NCI-H2081 (cell line): ENCODE measurements around the gene COMMD10.
"Not testable (repeated sequence)": the region's sequence is repeated elsewhere in the genome, so short reads cannot be mapped to it uniquely, and the experiment has no call there.

Experiments used
- DNase-seq, 2 experiments: peaks; one replicate each; lab custom pipeline; 2025; lab: John Stamatoyannopoulos, UW

The COMMD10 gene

DNA sequence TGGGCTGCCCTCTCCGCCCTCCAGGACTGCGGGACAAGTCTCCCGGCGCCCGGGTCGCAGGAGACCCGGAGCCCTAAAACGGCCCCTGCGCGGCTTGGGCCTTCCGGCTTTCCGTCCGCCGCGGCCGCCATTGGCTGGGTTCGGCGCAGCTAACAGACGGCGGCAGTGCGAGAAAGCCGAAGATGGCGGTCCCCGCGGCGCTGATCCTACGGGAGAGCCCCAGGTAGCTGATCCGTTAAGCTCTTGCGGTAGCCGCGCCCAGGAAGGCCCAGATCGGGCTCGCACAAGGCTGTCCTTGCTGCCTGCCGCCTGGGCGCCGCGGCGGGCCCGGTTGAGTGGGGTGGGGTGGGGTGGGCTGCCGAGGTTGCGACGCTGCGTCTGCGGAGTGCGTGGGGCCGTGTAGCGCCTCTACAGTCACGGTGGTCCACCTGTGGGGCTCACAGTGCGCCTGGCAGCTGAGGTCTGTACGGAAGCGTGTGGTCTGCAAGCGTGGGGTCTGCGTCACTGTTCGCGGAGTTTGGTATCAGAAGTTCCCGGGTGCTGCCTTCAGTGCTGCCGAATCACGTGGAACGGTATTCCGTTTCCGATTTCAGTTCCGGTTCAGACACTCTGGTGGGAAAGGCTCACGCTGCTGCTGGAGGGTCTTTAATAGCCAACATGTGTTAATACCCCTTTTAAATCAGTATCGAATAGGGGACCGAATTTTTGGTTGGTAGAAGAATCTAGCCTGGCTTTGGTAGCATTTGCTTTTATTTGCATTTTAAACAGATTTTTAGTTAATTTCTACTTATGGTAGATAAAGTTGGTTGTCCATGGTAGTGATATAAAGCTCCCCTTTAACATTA, at the start of gene COMMD10:
TSS of gene COMMD10 (plus strand) at position 155 of the 845 bp plus-strand sequence.
- peak; percentile 41 to 70 for DNase-seq

DNA sequence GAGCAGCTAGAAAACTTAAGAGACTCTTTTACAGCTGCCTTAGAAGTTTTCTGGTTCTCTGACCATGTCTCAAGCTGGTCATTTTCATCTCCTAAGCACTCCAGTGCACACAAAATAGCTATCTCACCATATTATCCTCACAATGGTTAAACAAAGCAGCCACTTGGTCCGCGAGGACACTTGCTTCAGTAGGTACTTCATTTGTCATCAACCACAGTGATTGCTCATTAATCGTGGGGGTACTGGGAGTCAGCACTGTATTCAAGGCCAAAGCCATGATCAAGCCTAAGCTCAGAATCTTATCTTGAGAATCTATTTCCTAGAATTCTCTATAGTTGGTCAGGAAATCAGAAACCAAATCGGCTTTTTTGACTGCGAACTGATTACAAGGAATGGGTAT, 49.7 kb upstream of the COMMD10 start:
- no peak for DNase-seq

DNA sequence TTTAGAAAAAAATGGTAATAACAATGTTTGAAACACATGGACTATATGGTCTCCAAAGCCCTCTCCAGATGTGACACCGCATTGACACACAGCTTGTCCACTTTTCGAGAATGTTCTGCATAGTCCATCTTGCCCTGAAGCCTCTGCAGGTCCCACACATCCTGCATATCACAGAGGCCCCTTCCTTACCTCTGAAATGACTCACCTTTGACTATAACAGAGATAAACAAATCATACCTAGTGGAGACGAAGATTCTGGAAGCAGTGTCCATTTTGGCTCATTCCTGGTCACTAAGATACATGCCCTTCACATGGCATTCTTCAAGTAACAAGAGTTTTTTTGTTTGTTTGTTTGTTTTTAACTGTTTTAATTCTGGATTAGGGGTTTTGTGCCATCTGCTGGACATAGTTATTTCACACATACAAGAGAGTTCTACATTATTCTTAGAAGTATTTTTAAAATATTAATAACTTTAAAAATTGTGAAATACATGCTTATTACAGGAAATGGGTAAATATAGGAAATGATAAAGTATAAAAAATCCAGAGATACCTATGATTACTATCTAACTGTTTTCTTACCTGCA, 47.5 kb upstream of the COMMD10 start:
- DNase-seq, result no peak

DNA sequence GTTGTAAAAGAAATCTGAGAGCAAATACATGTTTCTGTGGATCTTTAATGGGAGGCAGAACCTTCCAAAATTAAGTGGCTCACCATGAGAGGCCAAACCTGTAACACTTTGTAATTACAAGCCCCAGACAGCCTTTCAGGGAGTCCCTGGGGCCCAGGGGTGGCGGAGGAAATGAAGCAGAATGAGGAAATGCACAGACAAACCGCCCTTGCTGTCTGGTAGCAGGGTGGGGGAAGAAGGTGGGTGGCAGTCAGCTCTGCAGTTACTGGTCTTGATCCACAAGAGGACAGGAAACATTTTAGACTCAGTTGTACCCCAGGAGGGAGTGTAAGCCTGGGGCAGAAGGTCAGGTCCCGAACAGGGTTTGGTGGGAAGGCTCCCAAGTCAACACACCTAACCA, 46.0 kb upstream of the COMMD10 start:
- DNase-seq, result no peak

GRCh38 chr5:116042375-116042774, 42.5 kb upstream of the COMMD10 start:
- no peak for DNase-seq

GRCh38 chr5:116044073-116044472, 40.8 kb upstream of the COMMD10 start:
- no peak for DNase-seq

GRCh38 chr5:116045821-116046220, 39.0 kb upstream of the COMMD10 start:
- DNase-seq, result no peak

DNA sequence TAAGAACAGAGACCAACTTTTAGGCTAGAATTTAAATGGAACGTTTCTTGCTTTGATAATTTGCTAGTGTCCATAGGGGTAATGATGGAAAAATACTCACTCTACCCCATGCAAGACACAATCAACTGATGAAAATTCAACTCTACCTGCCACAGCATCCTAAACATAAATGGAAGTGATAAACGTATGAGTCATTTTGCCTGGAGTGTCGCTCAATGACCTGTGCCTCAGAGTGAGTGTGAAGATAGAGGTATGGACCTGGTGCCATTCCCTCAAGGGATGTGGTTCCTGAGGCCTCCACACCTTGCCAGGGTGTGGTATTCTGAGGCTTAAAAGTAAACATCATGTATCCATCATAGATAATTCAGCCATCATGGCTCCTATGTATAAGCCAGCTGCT, 38.6 kb upstream of the COMMD10 start:
- DNase-seq, result no peak

GRCh38 chr5:116046823-116047222, 38.0 kb upstream of the COMMD10 start:
- no peak for DNase-seq

DNA sequence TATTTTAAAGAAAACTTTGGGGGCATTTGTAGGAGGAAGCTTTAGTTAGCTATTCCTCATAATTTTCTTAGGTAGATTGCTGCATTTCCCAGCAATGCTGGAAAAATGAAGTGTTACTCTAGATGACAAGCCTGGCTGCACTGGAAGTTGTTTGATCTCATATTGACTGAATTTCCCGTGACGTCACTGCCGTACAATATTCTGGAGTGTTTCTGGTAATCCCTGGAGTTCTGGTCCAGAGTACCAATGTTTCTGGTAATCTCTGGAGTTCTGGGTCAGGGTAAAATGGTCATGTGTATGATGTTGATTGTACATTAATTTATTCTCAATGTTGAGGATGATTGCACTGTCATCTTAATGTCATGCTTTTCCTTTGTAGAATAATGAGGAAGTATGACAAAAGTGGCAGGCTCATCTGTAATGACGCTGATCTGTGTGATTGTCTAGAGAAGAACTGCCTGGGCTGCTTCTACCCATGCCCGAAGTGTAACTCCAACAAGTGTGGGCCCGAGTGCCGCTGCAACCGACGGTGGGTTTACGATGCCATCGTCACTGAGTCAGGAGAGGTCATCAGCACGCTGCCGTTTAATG, 26.4 kb upstream of the COMMD10 start:
- DNase-seq, result no peak

DNA sequence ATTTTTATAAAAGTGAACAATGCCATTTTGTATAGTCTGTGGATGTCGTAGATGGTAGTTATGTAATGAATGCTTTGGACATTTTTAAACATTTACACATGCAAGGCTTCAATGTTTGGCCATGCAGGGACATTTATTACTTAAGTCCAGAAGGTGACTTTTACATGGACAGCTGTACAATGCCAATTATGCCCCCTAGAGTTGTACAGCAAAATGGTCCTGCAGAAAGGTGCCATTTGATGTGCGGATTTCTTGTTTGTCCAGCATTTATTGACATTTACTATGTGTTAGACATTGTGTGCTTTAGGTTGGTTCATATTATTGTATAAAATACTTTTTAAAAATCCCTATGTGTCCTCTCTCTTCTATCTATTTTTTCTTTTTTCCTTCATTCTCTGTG, 22.5 kb upstream of the COMMD10 start:
- DNase-seq, result no peak

- no peak for DNase-seq
Observed at GRCh38 chr5:116063950-116064349, 20.9 kb upstream of the COMMD10 start.

GRCh38 chr5:116068028-116068632, 16.7 kb upstream of the COMMD10 start:
- DNase-seq, result peak; percentile 23 to 25

GRCh38 chr5:116071211-116071610, 13.6 kb upstream of the COMMD10 start:
- no peak for DNase-seq

- no peak for DNase-seq
Observed at GRCh38 chr5:116075191-116075831, 9.5 kb upstream of the COMMD10 start.

DNA sequence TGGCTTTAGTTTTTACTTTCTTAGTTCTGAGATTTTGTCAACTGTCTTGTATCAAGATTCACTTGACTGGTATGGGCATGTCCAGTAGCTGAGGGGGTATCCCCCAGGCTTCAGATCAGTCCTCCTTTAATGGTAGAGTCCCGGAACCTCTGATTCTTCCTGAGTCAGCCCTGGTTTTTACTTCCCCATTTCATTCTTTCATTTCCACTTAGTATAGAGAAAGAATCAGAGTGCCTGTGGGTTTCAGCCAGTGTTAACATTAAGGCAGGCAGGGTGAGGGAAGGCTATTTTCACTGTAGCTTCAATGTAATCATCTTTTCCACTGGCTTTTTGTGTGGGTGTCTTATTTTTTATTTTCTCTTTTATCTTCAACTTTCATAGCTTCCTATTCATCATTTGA, 8.3 kb upstream of the COMMD10 start:
- no peak for DNase-seq

DNA sequence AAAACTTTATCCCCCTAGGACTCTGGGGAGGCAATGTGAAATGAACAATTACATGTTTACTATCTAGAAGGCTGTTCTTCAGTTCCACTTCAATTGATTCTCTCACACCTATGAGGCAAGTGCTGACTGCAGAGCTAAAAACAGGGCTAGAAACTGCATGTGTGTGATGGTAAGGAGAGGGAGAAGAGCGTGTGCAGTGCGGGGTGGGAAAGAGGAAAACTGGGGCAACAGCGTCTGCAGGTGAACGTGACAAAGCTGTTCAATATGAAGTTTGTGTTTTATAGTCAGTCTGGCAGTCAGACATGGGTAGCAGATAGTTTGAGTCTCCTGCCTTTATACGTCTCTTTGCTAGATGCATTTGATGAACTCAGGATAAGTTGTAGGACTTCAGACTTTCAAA, 6.6 kb upstream of the COMMD10 start:
- DNase-seq, result no peak

GRCh38 chr5:116084287-116084691, 536 bp upstream of the COMMD10 start:
- peak in 1 of 2 experiments; percentile 16 for DNase-seq

GRCh38 chr5:116086309-116086708, 1.5 kb downstream of the COMMD10 start:
- not testable (repeated sequence) for DNase-seq

DNA sequence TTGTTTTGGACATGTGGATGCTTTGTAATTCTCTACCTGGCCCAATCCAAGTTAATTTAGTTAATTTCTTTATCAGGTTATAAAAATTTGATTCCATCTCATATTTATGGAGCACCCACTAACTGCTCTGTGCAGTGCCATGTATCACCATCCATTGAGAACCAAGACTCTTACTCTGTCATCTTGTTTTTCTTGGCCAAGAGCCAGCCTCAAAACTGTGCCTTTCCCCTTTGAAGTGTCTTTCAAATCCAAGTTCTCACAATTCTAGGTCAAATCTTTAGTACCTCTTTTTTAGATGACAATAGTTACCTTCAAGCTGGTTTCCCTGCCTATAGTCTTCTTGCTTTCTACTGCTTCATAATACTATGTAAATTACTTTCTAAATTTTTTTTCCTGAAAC, 3.2 kb downstream of the COMMD10 start:
- DNase-seq, result no peak

DNA sequence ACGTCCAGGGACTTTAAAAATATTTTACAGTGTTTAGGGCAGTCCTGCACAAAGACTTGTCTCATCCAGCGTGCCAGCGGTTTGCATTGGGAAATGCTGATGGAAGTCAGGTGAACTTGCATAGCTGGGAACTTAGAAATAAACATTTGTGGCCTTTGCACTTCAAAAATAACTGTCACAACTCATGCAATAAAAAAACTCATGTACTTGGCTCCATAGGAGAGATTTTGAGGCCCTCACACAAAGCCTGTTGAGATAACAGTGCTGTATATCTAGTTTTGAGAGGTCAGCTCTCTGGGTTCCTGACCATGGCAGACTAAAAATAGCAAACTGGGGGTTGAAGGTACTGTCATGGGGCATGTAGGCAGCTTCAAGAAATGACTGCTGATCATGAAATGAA, 5.5 kb downstream of the COMMD10 start:
- DNase-seq, result no peak

- DNase-seq, result no peak
Observed at GRCh38 chr5:116091416-116091815, 6.6 kb downstream of the COMMD10 start.
